Suprapubic skin (tissue), 4 donors: ENCODE results near the gene ARMH1. TPM values are rescaled to one million over a fixed set of nuclear protein-coding genes. Genes with fewer than 3 reads are reported as not detected.

ENCODE experiments used
- DNase-seq, 2 donors: peaks; one replicate each; pipeline ENCODE4 v3.0.0-alpha.2; 2019; ENCODE audit warnings: low spot score in 2 of 2
- H3K27ac ChIP-seq: fragments of 200-600 bp; sonication (generic); one replicate; pipeline ENCODE4 v1.5.1; 2019
- H3K27me3 ChIP-seq: fragments of 200-600 bp; sonication (generic); one replicate; pipeline ENCODE4 v1.5.1; 2019
- H3K36me3 ChIP-seq: fragments of 200-600 bp; sonication (generic); one replicate; pipeline ENCODE4 v1.5.1; 2019
- H3K4me1 ChIP-seq: fragments of 200-600 bp; sonication (generic); one replicate; pipeline ENCODE4 v1.5.1; 2019
- H3K4me3 ChIP-seq: fragments of 200-600 bp; sonication (generic); one replicate; pipeline ENCODE4 v1.5.1; 2019; ENCODE audit warnings: mild to moderate bottlenecking
- H3K9me3 ChIP-seq: fragments of 200-600 bp; sonication (generic); one replicate; pipeline ENCODE4 v1.5.1; 2019
- EP300 ChIP-seq: sonication (generic); formaldehyde crosslinking; IDR thresholded peaks from one replicate; pipeline ENCODE4 v1.6.1; 2017; ENCODE audit warnings: antibody characterized with exemption
- POLR2A ChIP-seq, 2 donors: fragments of 450-650 bp; IDR thresholded peaks; one replicate each; pipeline ENCODE4 v1.6.1; 2017; ENCODE audit warnings: antibody characterized with exemption in 2 of 2, mild to moderate bottlenecking in 2 of 2, moderate library complexity in 2 of 2
- POLR2AphosphoS5 ChIP-seq, 3 donors: sonication (generic); formaldehyde crosslinking; IDR thresholded peaks; one replicate each; pipeline ENCODE4 v1.6.1; 2017; ENCODE audit warnings: antibody characterized with exemption in 3 of 3
- WGBS: methylation state at CpG from one replicate; pipeline ENCODE4 v1.1.5; 2018; 5-methylcytosine and 5-hydroxymethylcytosine counted together
- total RNA-seq, 4 donors: library from RNA; depleted of rRNA; stranded (reverse); fragments of >200 nt; gene quantifications; one replicate each; pipeline ENCODE4 v1.1.0, GENCODE V29; 2016
- TF ChIP-seq, protein P1 (sequence below), 2 donors: fragments of 200-600 bp in 1 of 2; fragments of 450-650 bp in 1 of 2; sonication (generic) in 1 of 2; IDR thresholded peaks; one replicate each; pipeline ENCODE4 v1.5.1; 2016 to 2019; ENCODE audit warnings: antibody characterized with exemption in 2 of 2, mild to moderate bottlenecking in 1 of 2, moderate library complexity in 1 of 2

The ARMH1 gene
- total RNA-seq = 1 to 10 TPM in 3 of 4 donors, under 1 TPM in 1; 0.80 to 5.0 (median 1.4) TPM

- DNase-seq = peak; percentile 99 to 100
- TF ChIP-seq EP300 (no peak), POLR2AphosphoS5 (IDR thresholded peaks at IDR 0.05) (peak; percentile 6 to 76 (median 65)), POLR2A (IDR thresholded peaks at IDR 0.05) (peak in 1 of 2 donors; percentile 50)
- TF ChIP-seq, protein P1, sequence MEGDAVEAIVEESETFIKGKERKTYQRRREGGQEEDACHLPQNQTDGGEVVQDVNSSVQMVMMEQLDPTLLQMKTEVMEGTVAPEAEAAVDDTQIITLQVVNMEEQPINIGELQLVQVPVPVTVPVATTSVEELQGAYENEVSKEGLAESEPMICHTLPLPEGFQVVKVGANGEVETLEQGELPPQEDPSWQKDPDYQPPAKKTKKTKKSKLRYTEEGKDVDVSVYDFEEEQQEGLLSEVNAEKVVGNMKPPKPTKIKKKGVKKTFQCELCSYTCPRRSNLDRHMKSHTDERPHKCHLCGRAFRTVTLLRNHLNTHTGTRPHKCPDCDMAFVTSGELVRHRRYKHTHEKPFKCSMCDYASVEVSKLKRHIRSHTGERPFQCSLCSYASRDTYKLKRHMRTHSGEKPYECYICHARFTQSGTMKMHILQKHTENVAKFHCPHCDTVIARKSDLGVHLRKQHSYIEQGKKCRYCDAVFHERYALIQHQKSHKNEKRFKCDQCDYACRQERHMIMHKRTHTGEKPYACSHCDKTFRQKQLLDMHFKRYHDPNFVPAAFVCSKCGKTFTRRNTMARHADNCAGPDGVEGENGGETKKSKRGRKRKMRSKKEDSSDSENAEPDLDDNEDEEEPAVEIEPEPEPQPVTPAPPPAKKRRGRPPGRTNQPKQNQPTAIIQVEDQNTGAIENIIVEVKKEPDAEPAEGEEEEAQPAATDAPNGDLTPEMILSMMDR (IDR thresholded peaks at IDR 0.05) = no peak
- H3K27me3 ChIP-seq = no peaks in the 10 kb centered on the region
- H3K9me3 ChIP-seq = no peaks in the 10 kb centered on the region
- peak within 1 kb of the TSS; percentile 72 for H3K4me3 ChIP-seq
- 6% methylated on average over 19 of the region's 56 CpGs for WGBS
- no peaks in the 10 kb centered on the region for H3K36me3 ChIP-seq
- H3K27ac ChIP-seq = peak within 1 kb of the TSS; percentile 97
- H3K4me1 ChIP-seq = peaks cover 47% of the 10 kb centered on the region
Observed at GRCh38 chr1:44674113-44675000, at the start of gene ARMH1, which contains the start of gene TMEM53. TSS of gene ARMH1 (plus strand) at chr1:44674714. CDS start at chr1:44689698, 14,984 bp downstream. TSS of gene TMEM53 (minus strand) at chr1:44674481. CDS start at chr1:44674391, 90 bp downstream.

GRCh38 chr1:44625348-44625747, 49.2 kb upstream of the ARMH1 start:
- DNase-seq = no peak
- WGBS = 90% methylated on average over 7 of the region's 7 CpGs
- Histone ChIP-seq H3K9me3 (no peaks in the 10 kb centered on the region), H3K4me3 (no peak overlapping the region), H3K4me1 (no peaks in the 10 kb centered on the region), H3K36me3 (no peaks in the 10 kb centered on the region), H3K27me3 (no peaks in the 10 kb centered on the region), H3K27ac (no peak overlapping the region)
- TF ChIP-seq EP300 = no peak
- TF ChIP-seq, protein P1 (IDR thresholded peaks at IDR 0.05) = no peak
- TF ChIP-seq POLR2A (IDR thresholded peaks at IDR 0.05) = no peak
- TF ChIP-seq POLR2AphosphoS5 (IDR thresholded peaks at IDR 0.05) = no peak

GRCh38 chr1:44628962-44629756, 45.4 kb upstream of the ARMH1 start:
- Histone ChIP-seq H3K36me3 (no peaks in the 10 kb centered on the region), H3K27me3 (no peaks in the 10 kb centered on the region), H3K27ac (no peak overlapping the region), H3K4me3 (no peak overlapping the region), H3K4me1 (peaks cover 19% of the 10 kb centered on the region), H3K9me3 (no peaks in the 10 kb centered on the region)
- no peak for DNase-seq
- WGBS = 85% methylated on average over 5 of the region's 5 CpGs
- TF ChIP-seq, protein P1 (IDR thresholded peaks at IDR 0.05) = no peak
- no peak for TF ChIP-seq EP300
- no peak for TF ChIP-seq POLR2A (IDR thresholded peaks at IDR 0.05)
- no peak for TF ChIP-seq POLR2AphosphoS5 (IDR thresholded peaks at IDR 0.05)

DNA sequence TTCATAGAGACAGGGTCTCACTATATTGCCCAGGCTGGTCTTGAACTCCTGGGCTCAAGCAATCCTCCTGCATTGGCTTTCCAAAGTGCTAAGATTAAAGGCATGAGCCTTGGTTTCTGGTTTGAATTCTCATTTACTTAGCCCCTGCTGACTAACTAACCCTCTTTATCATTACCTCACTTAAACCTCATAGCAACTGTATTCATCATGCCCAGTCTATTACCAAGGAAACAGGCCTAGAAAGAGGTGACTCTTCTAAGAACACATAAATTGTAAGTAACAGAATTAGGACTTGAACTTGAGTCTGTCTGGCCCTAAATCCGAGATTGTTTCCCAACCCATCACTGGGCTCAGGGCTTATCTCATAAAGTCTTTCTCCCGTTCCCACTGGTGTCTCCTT, 44.4 kb upstream of the ARMH1 start:
- H3K4me3 ChIP-seq = no peak overlapping the region
- H3K9me3 ChIP-seq = no peaks in the 10 kb centered on the region
- H3K36me3 ChIP-seq = peaks cover 9% of the 10 kb centered on the region
- H3K27me3 ChIP-seq = no peaks in the 10 kb centered on the region
- DNase-seq = no peak
- peaks cover 24% of the 10 kb centered on the region for H3K4me1 ChIP-seq
- H3K27ac ChIP-seq = no peak overlapping the region
- TF ChIP-seq POLR2A (IDR thresholded peaks at IDR 0.05) = no peak
- TF ChIP-seq POLR2AphosphoS5 (IDR thresholded peaks at IDR 0.05) = no peak
- TF ChIP-seq EP300 = no peak
- TF ChIP-seq, protein P1 (IDR thresholded peaks at IDR 0.05) = no peak
- WGBS = 100% methylated on average over 2 of the region's 2 CpGs

DNA sequence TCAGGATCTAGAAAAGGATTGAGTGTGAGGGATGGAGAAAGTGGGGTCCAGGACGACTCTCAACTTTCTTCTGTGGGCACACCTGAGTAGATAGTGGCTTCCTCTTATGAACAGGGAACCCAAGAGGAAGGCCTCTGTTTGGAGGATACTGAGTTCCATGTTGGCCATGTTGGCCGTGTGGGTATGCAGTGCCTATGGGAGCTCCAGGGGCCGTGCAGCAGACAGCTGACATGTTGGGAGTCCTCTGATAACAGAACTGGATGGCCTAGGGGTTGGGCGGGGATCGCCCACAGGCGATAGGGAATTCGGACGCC, 43.2 kb upstream of the ARMH1 start:
- Histone ChIP-seq H3K4me1 (peaks cover 24% of the 10 kb centered on the region), H3K36me3 (peaks cover 21% of the 10 kb centered on the region), H3K27me3 (no peaks in the 10 kb centered on the region), H3K27ac (peak overlapping the region; percentile 96), H3K9me3 (no peaks in the 10 kb centered on the region), H3K4me3 (peak overlapping the region; percentile 88)
- TF ChIP-seq POLR2AphosphoS5 (IDR thresholded peaks at IDR 0.05) (no peak), EP300 (no peak)
- TF ChIP-seq, protein P1 (IDR thresholded peaks at IDR 0.05) = no peak
- no peak for DNase-seq
- WGBS = 25% methylated on average over 7 of the region's 8 CpGs
